GM13976 (cell line): ENCODE measurements around the gene STX18.

ENCODE experiments used
- DNase-seq: peaks from one replicate; pipeline ENCODE4 v3.0.0; 2012; ENCODE audit warnings: low spot score
- in situ Hi-C: fragments of 300-500 bp; cut with MboI; formaldehyde crosslinking; loops from one replicate; pipeline ENCODE4 v1.12.0; 2022; ENCODE audit warnings: low sequenced_read_pairs, mixed read lengths, inconsistent platforms; ENCODE audit not compliant: unreplicated experiment
- TF ChIP-seq, protein P1 (sequence below): IDR thresholded peaks from 2 replicates; pipeline ENCODE4 v1.5.1; 2012; ENCODE audit warnings: borderline replicate concordance, mild to moderate bottlenecking; ENCODE audit not compliant: insufficient read depth; ENCODE audit errors: extremely low read depth, missing control alignments, control extremely low read depth

Gene STX18

DNA sequence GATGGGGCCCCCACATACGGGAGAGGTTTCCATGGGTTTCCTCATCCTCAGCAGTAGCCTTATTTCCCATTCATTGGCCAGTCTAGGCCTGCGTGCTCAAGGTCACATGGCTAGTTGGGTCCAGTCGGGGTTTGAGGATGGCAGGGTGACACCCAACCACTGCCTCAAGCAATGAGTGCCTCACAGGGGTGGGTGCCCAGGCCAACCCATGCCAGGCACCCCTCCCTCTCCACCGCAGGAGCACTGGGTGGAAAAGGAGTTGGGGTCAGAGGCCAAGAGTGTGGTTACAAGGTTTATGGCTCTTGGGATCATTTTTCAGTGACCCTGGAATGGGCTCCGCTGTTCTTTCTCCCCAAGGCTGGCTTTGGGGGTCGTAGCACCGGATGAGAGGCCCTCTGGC lies 151.8 kb downstream of the STX18 start:
- TF ChIP-seq, protein P1, sequence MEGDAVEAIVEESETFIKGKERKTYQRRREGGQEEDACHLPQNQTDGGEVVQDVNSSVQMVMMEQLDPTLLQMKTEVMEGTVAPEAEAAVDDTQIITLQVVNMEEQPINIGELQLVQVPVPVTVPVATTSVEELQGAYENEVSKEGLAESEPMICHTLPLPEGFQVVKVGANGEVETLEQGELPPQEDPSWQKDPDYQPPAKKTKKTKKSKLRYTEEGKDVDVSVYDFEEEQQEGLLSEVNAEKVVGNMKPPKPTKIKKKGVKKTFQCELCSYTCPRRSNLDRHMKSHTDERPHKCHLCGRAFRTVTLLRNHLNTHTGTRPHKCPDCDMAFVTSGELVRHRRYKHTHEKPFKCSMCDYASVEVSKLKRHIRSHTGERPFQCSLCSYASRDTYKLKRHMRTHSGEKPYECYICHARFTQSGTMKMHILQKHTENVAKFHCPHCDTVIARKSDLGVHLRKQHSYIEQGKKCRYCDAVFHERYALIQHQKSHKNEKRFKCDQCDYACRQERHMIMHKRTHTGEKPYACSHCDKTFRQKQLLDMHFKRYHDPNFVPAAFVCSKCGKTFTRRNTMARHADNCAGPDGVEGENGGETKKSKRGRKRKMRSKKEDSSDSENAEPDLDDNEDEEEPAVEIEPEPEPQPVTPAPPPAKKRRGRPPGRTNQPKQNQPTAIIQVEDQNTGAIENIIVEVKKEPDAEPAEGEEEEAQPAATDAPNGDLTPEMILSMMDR = no peak
- in situ Hi-C loops = no loop called here
- no peak for DNase-seq

DNA sequence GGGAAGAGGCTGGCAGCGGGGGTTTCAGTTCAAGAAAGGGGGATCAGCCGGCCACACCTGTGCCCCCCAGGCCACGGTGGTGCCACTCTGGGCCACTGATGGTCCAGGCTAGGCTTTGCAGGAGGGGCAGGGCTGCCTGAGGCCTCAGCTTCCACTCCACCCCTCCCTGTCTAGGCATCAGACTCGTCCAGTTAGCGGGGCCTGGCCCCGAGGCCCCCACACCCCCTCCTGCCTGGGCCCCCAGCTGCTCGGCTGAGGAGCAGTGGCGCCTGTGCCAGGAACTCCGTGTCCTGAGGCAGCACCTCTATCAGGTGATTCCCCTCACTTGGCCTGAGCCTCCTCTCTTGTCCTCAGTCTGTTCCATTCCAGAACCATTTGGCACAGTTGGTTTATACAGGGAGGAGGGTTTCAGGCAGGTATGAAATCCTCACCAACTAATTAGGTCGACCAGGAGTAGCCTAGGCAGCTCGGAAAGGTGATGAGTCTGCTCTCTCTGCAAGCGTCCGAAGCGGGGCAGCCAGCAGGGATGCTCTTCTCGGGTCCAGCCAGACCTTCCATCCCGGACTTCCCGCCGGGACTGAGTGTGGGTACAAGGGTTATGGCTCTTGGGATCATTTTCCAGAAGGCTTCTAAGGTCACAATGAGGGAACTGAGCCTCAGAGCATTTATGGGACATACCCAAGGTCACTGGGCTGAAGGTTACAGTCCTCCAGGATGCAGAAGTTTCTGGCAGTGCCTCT lies 152.8 kb downstream of the STX18 start:
- in situ Hi-C loops = no loop called here
- no peak for DNase-seq
- TF ChIP-seq, protein P1 = no peak

DNA sequence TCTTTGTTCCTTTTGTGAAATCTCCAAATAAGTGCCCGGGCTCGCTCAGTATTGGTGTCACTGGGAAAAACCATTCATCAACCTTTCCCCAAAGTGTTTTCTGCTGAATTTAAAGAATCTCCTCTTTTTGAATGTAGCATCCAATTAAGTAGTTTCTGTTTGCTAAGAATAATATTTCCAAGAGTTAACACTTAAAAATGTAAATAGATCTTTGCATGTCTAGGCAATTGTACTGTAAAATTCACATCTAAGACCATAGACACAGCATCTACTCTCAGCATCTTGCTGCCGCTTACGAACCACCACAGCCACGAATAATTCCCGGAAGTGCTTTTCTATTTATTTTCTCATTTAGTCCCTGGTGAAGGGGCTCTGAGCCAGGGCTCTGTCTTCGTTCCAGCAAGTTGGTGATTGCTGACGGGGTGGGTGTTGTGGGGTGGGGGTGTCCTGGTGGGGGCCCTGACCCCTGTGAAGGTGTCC lies 153.5 kb downstream of the STX18 start:
- no peak for DNase-seq
- TF ChIP-seq, protein P1 = no peak
- in situ Hi-C loops = no loop called here

DNA sequence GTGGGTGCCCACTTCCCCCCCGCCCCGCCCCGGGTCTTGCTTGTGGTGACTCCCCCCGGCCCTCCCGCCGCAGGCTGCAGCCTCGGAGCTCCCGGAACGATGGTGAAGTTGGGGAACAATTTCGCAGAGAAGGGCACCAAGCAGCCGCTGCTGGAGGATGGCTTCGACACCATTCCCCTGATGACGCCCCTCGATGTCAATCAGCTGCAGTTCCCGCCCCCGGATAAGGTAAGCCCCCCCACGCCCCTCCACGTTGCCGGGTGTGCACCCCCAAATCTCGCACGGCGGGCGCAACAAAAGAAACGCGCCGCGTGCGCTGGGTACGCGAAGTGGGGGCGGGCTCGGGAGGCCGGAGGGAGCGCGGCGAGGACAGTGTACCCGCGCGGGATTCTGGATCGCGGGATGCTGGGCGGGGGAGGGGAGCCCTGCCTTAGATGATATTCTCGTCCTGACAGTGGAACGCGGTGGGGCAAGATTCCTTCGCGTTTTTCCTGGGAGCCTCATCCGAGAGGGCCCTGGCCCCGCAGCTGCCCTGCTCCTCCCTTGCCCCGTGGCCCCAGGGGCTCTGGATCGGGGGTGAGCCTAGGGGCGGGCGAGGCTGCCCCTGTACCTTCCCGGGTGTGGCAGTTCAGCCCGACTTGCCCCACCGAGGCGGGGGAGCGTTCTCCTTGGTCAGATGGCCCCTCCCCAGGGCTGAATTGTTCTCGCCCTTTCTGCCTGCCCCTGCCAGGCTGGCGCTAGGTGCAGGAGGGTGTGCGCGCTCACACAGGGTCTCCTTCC lies 154.1 kb downstream of the STX18 start:
- no peak for DNase-seq
- TF ChIP-seq, protein P1 = no peak
- in situ Hi-C loops = no loop called here

DNA sequence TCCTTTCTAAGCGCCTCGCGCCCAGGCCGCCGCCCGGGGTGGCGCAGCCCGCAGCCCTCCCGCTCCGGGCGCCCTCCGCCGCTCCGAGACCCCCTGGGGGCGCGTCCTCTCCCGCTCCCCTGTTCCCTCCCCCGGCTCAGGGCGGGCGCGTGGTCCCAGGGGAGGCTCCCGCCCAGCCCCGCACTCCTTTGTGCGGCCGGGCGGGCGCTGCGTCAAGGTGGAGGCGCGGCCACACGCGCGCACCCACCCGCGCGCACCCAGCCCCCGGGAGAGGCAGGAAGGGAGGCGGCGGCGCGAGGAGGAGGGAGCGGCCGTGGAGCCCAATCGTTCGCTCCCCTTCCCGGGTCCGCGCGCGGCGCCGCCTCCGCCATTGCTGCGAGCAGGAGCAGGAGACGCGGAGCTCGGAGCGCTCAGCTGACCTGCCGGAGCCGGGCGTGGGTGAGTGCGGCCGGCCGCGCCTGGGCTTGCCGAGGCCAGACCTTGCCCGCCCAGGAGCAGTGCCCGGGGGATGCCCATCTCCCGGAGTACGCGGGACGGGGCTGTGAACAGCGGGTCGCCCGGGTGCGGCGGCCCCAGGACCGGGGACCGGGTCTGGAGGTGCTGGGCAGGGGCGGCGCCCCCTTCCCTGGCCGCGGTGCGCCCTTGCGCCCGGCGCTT lies 155.0 kb downstream of the STX18 start, which contains the start of gene NSG1:
Gene NSG1 (plus strand): TSS at position 367 of the 657 bp plus-strand sequence. CDS start 528 bp downstream, outside the sequence.
- in situ Hi-C loops = no loop called here
- TF ChIP-seq, protein P1 = no peak
- DNase-seq = no peak

DNA sequence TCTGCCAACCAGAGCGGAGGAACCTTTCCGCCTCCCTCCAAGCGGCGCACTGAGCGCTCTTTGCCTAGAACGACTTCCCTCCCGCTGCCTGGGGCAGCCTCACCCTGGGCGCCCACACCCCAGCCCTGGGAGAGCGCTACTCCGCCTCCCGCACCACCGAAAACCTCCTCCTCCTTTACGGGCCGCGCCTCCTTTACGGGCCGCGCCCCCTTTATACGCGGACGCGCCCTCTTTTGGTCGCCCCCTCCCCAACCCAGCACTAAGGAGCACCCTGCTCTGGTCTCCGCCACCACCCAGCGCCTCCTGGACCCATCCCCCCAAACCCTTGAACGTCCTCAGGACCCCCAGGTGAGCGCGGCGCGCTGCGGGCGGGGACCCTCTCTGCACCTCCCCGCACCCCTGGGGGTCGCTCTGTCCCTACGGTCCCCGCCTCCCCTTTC lies 155.5 kb downstream of the STX18 start:
- TF ChIP-seq, protein P1 = no peak
- in situ Hi-C loops = no loop called here
- no peak for DNase-seq
